ENCODE data around the gene MICA. TPM values are rescaled to one million over a fixed set of nuclear protein-coding genes. Genes with fewer than 3 reads are reported as not detected.
"Not testable (repeated sequence)": the region's sequence is repeated elsewhere in the genome, so short reads cannot be mapped to it uniquely, and the experiment has no call there.

Gene MICA
- total RNA-seq, 1 donor from 2014 or later = 56.3 TPM

DNA sequence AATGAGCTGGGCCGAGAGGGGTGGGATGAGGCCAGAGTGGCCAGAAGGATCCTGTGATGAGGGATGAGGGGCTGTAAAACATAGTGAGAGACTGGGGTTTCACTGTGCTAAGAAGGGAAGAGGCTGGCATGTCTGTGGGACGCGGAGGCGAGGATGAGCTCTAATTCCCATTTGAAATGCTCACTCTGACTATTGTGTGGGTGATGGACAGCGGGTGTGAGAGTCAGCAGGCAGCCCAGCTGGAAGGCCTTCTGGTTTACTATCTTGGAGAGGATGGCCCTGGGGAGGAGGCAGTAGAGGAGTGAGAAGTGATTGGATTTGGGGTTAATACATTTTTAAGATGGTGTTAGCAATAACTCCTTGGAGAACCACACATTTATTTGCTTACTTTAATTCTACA, 9.5 kb upstream of the MICA start:
- H3K36me3 Mint-ChIP-seq (ENCODE audit: low read depth) = peaks cover 5% of the 10 kb centered on the region
- H3K4me1 Mint-ChIP-seq (ENCODE audit: low read depth) = peaks cover 18% of the 10 kb centered on the region
- no peaks in the 10 kb centered on the region for H3K27me3 Mint-ChIP-seq (ENCODE audit: low read depth)
- H3K4me3 Mint-ChIP-seq (ENCODE audit: unreplicated experiment) = no peak overlapping the region
- no peak for DNase-seq (ENCODE audit: low spot score)
- H3K9me3 Mint-ChIP-seq (ENCODE audit: low read depth) = no peaks in the 10 kb centered on the region
- H3K27ac Mint-ChIP-seq (ENCODE audit: unreplicated experiment) = no peak overlapping the region
- TF ChIP-seq, protein P1, sequence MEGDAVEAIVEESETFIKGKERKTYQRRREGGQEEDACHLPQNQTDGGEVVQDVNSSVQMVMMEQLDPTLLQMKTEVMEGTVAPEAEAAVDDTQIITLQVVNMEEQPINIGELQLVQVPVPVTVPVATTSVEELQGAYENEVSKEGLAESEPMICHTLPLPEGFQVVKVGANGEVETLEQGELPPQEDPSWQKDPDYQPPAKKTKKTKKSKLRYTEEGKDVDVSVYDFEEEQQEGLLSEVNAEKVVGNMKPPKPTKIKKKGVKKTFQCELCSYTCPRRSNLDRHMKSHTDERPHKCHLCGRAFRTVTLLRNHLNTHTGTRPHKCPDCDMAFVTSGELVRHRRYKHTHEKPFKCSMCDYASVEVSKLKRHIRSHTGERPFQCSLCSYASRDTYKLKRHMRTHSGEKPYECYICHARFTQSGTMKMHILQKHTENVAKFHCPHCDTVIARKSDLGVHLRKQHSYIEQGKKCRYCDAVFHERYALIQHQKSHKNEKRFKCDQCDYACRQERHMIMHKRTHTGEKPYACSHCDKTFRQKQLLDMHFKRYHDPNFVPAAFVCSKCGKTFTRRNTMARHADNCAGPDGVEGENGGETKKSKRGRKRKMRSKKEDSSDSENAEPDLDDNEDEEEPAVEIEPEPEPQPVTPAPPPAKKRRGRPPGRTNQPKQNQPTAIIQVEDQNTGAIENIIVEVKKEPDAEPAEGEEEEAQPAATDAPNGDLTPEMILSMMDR (IDR thresholded peaks at IDR 0.05) = no peak

DNA sequence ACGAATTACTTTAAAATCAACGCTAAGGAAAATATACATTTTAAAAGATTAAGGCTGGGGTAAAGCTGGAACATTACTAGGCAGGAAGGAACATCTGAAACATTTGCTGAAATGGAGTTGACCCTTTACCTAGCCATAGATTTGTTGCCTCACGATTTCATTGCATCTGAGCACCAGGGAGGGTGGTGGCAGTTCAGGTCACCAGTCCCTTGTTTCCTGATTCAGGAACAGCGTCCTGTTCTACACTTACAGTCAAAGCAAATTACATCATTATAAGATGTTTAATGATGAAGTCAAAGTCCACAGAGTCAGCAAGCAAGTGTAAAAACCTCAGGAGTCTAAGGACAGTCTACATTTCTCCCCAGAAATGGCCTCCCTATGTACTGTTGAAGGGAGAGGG, 9.0 kb upstream of the MICA start:
- TF ChIP-seq, protein P1 (IDR thresholded peaks at IDR 0.05) = no peak
- H3K27me3 Mint-ChIP-seq (ENCODE audit: low read depth) = no peaks in the 10 kb centered on the region
- H3K4me3 Mint-ChIP-seq (ENCODE audit: unreplicated experiment) = no peak overlapping the region
- H3K4me1 Mint-ChIP-seq (ENCODE audit: low read depth) = peaks cover 21% of the 10 kb centered on the region
- no peak overlapping the region for H3K27ac Mint-ChIP-seq (ENCODE audit: unreplicated experiment)
- no peak for DNase-seq (ENCODE audit: low spot score)
- H3K9me3 Mint-ChIP-seq (ENCODE audit: low read depth) = no peaks in the 10 kb centered on the region
- H3K36me3 Mint-ChIP-seq (ENCODE audit: low read depth) = peaks cover 5% of the 10 kb centered on the region

DNA sequence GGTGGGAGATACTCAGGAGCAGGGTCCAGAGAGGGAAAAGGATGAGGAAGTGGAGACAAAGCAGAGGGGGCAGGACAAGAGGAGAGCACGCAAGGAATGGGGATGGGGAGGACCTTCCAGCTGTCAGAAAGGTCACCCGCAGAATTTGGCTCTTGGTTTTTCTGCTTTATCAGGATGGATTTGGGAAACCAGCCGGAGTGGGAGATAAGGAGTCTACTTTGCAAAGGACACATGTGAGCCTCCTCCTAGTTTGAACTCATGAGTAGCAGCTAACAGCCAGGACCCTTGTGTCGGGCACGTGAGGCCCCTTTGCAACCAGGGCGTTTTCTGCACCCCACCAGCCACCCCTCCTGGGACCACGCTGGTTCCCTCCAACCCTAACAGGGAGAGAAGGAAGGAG, 7.6 kb upstream of the MICA start:
- no peak for DNase-seq (ENCODE audit: low spot score)
- H3K4me1 Mint-ChIP-seq (ENCODE audit: low read depth) = peaks cover 28% of the 10 kb centered on the region
- H3K36me3 Mint-ChIP-seq (ENCODE audit: low read depth) = peaks cover 5% of the 10 kb centered on the region
- no peaks in the 10 kb centered on the region for H3K9me3 Mint-ChIP-seq (ENCODE audit: low read depth)
- no peak overlapping the region for H3K4me3 Mint-ChIP-seq (ENCODE audit: unreplicated experiment)
- no peaks in the 10 kb centered on the region for H3K27me3 Mint-ChIP-seq (ENCODE audit: low read depth)
- TF ChIP-seq, protein P1 (IDR thresholded peaks at IDR 0.05) = no peak
- no peak overlapping the region for H3K27ac Mint-ChIP-seq (ENCODE audit: unreplicated experiment)

DNA sequence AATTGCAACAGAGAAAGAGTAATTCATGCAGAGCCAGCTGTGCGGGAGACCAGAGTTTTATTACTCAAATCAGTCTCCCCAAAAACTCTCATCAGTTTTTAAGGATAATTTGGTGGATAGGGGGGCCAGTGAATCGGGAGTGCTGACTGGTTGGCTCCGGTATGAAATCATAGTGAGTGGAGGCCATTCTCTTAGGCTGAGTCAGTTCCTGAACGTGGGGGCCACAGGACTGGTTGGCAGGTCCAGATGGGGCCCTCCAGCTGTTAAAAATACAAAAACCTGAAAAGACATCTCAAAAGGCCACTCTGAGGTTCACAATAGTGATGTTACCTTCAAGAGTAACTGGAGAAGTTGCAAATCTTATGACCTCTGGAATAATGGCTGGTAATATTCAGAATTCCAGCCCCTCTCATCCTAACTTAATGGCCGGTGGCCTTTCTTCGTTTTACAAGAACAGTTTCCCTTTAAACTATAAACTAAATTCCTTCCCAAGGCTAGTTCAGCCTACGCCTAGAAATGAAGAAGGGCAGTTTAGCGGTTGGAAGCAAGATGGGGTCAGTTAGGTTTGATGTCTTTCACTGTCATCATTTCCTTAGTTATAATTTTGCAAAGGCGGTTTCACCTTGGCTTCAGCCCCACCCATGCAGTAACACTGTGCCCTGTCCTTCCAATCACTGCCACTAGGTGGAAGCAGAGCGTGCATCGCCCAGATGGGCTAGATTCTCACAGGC, 6.8 kb upstream of the MICA start:
- Mint-ChIP-seq H3K36me3 (ENCODE audit: low read depth) (peaks cover 5% of the 10 kb centered on the region), H3K4me3 (ENCODE audit: unreplicated experiment) (no peak overlapping the region), H3K27ac (ENCODE audit: unreplicated experiment) (no peak overlapping the region), H3K9me3 (ENCODE audit: low read depth) (no peaks in the 10 kb centered on the region), H3K27me3 (ENCODE audit: low read depth) (no peaks in the 10 kb centered on the region), H3K4me1 (ENCODE audit: low read depth) (peaks cover 36% of the 10 kb centered on the region)
- TF ChIP-seq, protein P1 (IDR thresholded peaks at IDR 0.05) = peak; percentile 85
- no peak for DNase-seq (ENCODE audit: low spot score)

DNA sequence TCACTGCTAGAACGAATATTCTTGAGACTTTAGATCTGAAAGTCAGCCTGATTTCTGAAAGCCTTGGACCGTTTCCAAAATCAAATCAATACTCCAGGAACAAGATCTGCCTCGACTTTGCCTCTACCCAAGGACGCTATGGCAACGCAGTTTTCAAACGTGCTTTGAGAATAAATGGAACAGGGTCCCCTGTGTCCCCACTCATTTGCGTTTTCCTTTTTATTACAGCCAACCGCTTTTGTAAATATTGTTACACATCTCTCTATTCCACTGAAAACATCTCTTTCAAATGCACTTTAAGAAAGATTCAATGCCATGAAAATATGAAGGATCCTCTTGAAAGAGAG, 6.3 kb upstream of the MICA start:
- not testable (repeated sequence) for H3K36me3 Mint-ChIP-seq (ENCODE audit: low read depth); H3K4me3 Mint-ChIP-seq (ENCODE audit: unreplicated experiment); H3K27ac Mint-ChIP-seq (ENCODE audit: unreplicated experiment)

DNA sequence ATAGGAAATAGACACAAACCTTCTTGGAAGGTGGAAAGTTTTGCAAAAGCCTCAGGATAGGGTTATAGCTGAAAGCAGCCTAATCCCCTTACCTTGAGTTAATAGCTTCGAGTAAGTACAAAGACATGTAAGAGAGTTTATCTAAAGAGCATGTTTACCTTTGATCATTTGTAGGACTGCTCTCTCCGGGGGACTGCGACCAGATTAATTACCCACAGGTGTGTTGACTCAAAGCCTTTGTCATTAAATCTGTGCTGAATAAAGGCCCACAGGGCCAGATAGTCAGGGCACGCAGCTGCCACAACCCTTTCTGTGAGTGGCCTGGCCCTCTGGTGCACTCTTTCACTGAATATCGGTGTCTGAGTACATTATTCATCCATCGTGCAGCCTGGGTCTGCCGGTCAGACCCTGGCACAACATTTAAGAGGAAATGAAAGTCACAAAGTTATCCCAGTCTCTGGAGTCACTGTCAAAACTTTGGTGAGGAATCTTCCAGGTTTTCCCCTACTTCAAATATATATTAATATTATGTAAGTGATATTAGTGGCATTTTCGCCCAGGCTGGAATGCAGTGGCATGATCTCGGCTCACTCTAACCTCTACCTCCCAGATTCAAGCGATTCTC, 5.4 kb upstream of the MICA start:
- TF ChIP-seq, protein P1 (IDR thresholded peaks at IDR 0.05) = no peak
- Mint-ChIP-seq H3K27me3 (ENCODE audit: low read depth) (no peaks in the 10 kb centered on the region), H3K9me3 (ENCODE audit: low read depth) (no peaks in the 10 kb centered on the region), H3K4me1 (ENCODE audit: low read depth) (peaks cover 50% of the 10 kb centered on the region), H3K27ac (ENCODE audit: unreplicated experiment) (no peak overlapping the region), H3K4me3 (ENCODE audit: unreplicated experiment) (peak overlapping the region; percentile 38), H3K36me3 (ENCODE audit: low read depth) (peaks cover 5% of the 10 kb centered on the region)
- DNase-seq (ENCODE audit: low spot score) = no peak

More for the DNA sequence above, 6.3 kb upstream of the MICA start:
- H3K27me3 Mint-ChIP-seq (ENCODE audit: low read depth); DNase-seq (ENCODE audit: low spot score); H3K9me3 Mint-ChIP-seq (ENCODE audit: low read depth): not testable (repeated sequence)
- H3K4me1 Mint-ChIP-seq (ENCODE audit: low read depth) = peaks cover 41% of the 10 kb centered on the region
